BE2C (cell line): Measurements from ENCODE around the gene RIC8A.

Experiments used
- DNase-seq: peaks from one replicate; pipeline ENCODE4 v3.0.0-alpha.2; 2020
- H3K27me3 ChIP-seq: fragments of 250-450 bp; sonication (Bioruptor Pico); 2 replicates; pipeline ENCODE4 v1.5.1; 2020; ENCODE audit warnings: mild to moderate bottlenecking
- H3K36me3 ChIP-seq: fragments of 250-450 bp; sonication (Bioruptor Pico); 2 replicates; pipeline ENCODE4 v1.5.1; 2020; ENCODE audit warnings: mild to moderate bottlenecking
- H3K4me1 ChIP-seq: fragments of 250-450 bp; sonication (Bioruptor Pico); 2 replicates; pipeline ENCODE4 v1.5.1; 2020
- H3K4me3 ChIP-seq: 2 replicates; pipeline ENCODE4 v1.5.1; 2011; ENCODE audit warnings: low read depth, low read length
- H3K9me3 ChIP-seq: fragments of 250-450 bp; sonication (Bioruptor Pico); 2 replicates; pipeline ENCODE4 v1.5.1; 2020
- CTCF ChIP-seq: IDR thresholded peaks from 2 replicates; pipeline ENCODE4 v1.5.1; 2012; ENCODE audit warnings: mild to moderate bottlenecking, low read depth, low read length

Gene RIC8A

GRCh38 chr11:196786-197731, 10.4 kb upstream of the RIC8A start:
- Histone ChIP-seq H3K4me1 (no peaks in the 10 kb centered on the region), H3K27me3 (no peaks in the 10 kb centered on the region), H3K4me3 (no peak overlapping the region), H3K36me3 (no peaks in the 10 kb centered on the region), H3K9me3 (no peaks in the 10 kb centered on the region)
- no peak for TF ChIP-seq CTCF
- no peak for DNase-seq

GRCh38 chr11:197741-198235, 9.7 kb upstream of the RIC8A start:
- TF ChIP-seq CTCF = no peak
- H3K4me1 ChIP-seq = no peaks in the 10 kb centered on the region

GRCh38 chr11:198236-198806, 9.2 kb upstream of the RIC8A start:
- no peak for TF ChIP-seq CTCF
- Histone ChIP-seq H3K4me3 (no peak overlapping the region), H3K9me3 (no peaks in the 10 kb centered on the region), H3K4me1 (no peaks in the 10 kb centered on the region), H3K36me3 (no peaks in the 10 kb centered on the region), H3K27me3 (no peaks in the 10 kb centered on the region)
- DNase-seq = no peak

More at GRCh38 chr11:197741-198235, 9.7 kb upstream of the RIC8A start:
- no peak for DNase-seq
- Histone ChIP-seq H3K27me3 (no peaks in the 10 kb centered on the region), H3K4me3 (no peak overlapping the region), H3K9me3 (no peaks in the 10 kb centered on the region), H3K36me3 (no peaks in the 10 kb centered on the region)

- no peak overlapping the region for H3K4me3 ChIP-seq
- DNase-seq = no peak
- no peaks in the 10 kb centered on the region for H3K36me3 ChIP-seq
- TF ChIP-seq CTCF = no peak
- H3K27me3 ChIP-seq = no peaks in the 10 kb centered on the region
- no peaks in the 10 kb centered on the region for H3K4me1 ChIP-seq
- H3K9me3 ChIP-seq = no peaks in the 10 kb centered on the region
Observed at GRCh38 chr11:199004-199581, 8.4 kb upstream of the RIC8A start.

- H3K36me3 ChIP-seq = no peaks in the 10 kb centered on the region
- no peaks in the 10 kb centered on the region for H3K9me3 ChIP-seq
- DNase-seq = no peak
- no peak for TF ChIP-seq CTCF
- H3K4me3 ChIP-seq = no peak overlapping the region
- H3K4me1 ChIP-seq = no peaks in the 10 kb centered on the region
- no peaks in the 10 kb centered on the region for H3K27me3 ChIP-seq
Observed at GRCh38 chr11:199782-200181, 7.7 kb upstream of the RIC8A start.
